ENCODE data around the gene RBP7.
"Not testable (repeated sequence)": the region's sequence is repeated elsewhere in the genome, so short reads cannot be mapped to it uniquely, and the experiment has no call there.

RBP7 gene

DNA sequence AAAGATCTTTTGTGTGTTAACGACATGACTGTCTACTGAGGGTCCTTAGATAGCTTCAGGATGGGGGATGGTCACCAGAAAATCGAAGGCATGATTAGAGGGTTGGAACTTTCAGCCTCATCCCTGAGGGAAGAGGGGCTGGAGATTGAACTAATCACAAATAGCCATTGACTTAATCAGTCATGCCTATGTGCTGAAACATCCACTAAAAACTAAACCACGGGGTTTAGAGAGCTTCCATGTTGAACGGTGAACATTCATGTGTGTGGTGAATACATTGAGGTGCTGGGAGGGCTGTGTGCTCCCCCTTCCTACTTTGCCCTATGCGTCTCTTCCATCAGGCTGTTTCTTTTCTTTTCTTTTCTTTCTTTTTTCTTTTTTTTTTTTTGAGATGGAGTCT lies 17.0 kb downstream of the RBP7 start:
- H3K4me3 ChIP-seq = no peak overlapping the region
- no peak for DNase-seq (ENCODE audit: low spot score)

DNA sequence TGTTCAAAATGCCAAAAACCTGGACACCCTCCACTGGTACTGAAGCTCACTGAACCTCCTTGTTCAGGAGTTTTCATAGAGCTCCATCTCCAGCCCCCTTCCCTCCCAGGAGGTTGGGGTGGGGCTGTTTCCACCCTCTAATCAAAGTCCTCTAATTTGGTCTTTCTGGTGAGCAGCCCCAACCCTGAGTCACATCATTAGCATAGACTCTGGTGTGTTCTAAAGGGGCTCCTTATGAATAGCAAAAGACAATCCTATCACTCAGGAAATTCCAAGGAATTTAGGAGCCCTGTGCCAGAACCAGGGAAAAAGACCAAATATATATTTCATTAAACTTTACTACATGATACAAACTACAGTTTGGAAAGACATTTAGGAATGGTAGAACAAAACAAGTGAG lies 22.5 kb downstream of the RBP7 start:
- Histone ChIP-seq H3K4me3 (no peak overlapping the region), H3K27ac (no peak overlapping the region)
- no peak for DNase-seq (ENCODE audit: low spot score)

More for the DNA sequence above, 17.0 kb downstream of the RBP7 start:
- H3K27ac ChIP-seq = no peak overlapping the region
- TF ChIP-seq, protein P1, sequence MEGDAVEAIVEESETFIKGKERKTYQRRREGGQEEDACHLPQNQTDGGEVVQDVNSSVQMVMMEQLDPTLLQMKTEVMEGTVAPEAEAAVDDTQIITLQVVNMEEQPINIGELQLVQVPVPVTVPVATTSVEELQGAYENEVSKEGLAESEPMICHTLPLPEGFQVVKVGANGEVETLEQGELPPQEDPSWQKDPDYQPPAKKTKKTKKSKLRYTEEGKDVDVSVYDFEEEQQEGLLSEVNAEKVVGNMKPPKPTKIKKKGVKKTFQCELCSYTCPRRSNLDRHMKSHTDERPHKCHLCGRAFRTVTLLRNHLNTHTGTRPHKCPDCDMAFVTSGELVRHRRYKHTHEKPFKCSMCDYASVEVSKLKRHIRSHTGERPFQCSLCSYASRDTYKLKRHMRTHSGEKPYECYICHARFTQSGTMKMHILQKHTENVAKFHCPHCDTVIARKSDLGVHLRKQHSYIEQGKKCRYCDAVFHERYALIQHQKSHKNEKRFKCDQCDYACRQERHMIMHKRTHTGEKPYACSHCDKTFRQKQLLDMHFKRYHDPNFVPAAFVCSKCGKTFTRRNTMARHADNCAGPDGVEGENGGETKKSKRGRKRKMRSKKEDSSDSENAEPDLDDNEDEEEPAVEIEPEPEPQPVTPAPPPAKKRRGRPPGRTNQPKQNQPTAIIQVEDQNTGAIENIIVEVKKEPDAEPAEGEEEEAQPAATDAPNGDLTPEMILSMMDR (IDR thresholded peaks at IDR 0.05) = no peak

DNA sequence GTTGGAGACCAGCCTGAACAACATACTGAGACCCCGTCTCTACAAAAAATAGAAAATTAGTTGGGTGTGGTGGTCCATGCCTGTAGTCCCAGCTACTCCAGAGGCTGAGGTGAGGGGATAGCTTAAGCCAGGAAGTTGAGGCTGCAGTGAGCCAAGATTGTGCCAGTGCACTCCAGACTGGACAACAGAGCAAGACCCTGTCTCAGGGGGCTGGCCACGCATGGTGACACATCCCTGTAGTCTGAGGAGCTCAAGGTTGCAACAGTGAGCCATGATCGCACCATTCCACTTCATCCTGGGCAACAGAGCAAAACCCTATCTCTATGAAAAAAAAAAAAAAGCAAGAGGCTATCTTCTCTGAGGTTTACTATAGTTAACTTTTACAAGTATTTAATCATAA lies 23.1 kb downstream of the RBP7 start:
- no peak overlapping the region for H3K27ac ChIP-seq
- TF ChIP-seq, protein P1 (IDR thresholded peaks at IDR 0.05) = no peak
- no peak for DNase-seq (ENCODE audit: low spot score)
- H3K4me3 ChIP-seq = no peak overlapping the region

More for the DNA sequence above, 22.5 kb downstream of the RBP7 start:
- TF ChIP-seq, protein P1 (IDR thresholded peaks at IDR 0.05) = no peak

DNA sequence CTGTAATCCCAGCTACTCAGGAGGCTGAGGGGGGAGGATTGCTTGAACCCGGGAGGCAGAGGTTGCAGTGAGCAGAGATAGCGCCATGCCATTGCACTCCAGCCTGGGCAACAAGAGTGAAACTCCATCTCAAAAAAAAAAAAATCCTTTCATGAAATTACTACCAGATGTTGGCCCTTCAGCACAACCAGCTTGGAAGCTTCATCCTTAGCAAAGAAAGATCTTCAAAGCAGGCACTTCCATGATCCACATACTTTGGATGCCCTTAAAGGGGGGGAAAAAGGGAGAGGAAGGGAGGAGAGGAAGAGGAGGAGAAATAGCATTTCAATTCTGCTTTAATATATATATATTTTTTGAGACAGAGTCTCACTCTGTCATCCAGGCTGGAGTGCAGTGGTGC lies 23.6 kb downstream of the RBP7 start:
- DNase-seq (ENCODE audit: low spot score) = not testable (repeated sequence)

DNA sequence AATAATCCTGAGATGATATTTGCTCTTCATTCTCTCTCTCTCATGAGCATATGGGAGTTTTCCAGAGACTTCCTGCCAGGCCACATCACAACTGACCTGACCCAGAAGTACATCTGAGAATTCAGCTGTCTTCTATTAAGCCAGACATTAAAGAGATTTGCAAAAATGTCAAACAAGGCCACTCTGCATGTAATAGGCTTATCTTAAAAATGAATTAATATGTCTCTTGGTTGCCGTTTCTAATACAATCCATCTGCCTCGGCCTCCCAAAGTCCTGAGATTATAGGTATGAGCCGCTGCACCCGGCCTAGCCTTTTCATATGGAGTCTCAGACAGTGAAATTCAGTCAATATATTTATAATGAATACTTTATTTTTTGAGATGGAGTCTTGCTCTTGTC lies 25.0 kb downstream of the RBP7 start:
- not testable (repeated sequence) for H3K27ac ChIP-seq; H3K4me3 ChIP-seq; DNase-seq (ENCODE audit: low spot score)

More for the DNA sequence above, 23.6 kb downstream of the RBP7 start:
- not testable (repeated sequence) for H3K4me3 ChIP-seq, H3K27ac ChIP-seq

DNA sequence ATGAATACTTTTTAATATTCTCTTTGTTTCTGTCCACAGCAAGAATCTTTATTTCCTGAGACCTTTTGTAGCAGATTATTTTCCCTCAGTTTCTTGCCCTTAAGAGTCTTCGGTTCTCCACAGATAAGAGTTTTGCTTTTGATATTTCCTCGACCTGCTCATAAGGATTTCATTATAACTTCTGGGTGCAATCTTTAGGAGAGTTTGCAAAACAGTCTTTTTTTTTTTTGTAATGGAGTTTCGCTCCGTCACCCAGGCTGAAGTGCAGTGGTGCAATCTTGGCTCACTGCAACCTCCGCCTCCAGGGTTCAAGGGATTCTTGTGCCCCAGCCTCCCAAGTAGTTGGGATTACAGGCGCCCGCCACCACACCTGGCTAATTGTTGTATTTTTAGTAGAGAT lies 25.6 kb downstream of the RBP7 start:
- Histone ChIP-seq H3K27ac (no peak overlapping the region), H3K4me3 (no peak overlapping the region)
- TF ChIP-seq, protein P1 (IDR thresholded peaks at IDR 0.05) = no peak
- no peak for DNase-seq (ENCODE audit: low spot score)

DNA sequence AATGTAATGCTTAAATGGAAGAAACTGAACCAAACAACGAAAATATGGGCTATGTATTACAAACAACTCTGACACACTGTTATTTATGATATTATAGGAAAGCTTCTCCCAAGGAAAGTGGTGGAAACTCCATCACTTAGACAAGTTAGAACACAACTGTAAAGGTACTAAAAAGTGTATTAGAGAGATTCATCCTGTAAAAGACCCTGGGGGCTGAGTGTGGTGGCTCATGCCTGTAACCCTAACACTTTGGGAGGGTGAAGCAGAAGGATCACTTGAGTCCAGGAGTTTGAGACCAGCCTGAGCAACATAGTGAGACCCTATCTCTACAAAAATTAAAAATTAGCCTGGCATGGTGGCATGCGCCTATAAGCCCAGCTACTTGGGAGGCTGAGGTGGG lies 28.3 kb downstream of the RBP7 start:
- TF ChIP-seq, protein P1 (IDR thresholded peaks at IDR 0.05) = no peak
- DNase-seq (ENCODE audit: low spot score) = no peak
- no peak overlapping the region for H3K27ac ChIP-seq
- H3K4me3 ChIP-seq = no peak overlapping the region

DNA sequence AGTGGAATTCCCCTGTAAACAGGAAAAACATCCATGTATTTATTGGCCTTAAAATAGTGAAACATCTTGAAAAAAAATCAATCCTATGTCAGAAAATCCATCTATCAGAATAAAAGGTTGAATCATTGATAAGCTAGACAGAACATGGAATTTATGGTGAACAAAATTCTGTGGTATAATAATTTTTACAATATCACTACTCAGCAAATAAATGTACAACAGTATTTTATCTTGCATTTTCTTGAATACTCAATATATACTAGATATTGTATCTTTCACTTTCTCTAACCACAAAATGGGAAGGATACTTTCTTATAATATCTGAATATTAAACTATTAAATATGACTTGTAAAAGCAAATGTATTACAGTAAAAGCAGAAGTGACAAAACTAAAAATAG lies 30.0 kb downstream of the RBP7 start:
- DNase-seq (ENCODE audit: low spot score) = no peak
- TF ChIP-seq, protein P1 (IDR thresholded peaks at IDR 0.05) = no peak
- H3K4me3 ChIP-seq = no peak overlapping the region
- no peak overlapping the region for H3K27ac ChIP-seq

DNA sequence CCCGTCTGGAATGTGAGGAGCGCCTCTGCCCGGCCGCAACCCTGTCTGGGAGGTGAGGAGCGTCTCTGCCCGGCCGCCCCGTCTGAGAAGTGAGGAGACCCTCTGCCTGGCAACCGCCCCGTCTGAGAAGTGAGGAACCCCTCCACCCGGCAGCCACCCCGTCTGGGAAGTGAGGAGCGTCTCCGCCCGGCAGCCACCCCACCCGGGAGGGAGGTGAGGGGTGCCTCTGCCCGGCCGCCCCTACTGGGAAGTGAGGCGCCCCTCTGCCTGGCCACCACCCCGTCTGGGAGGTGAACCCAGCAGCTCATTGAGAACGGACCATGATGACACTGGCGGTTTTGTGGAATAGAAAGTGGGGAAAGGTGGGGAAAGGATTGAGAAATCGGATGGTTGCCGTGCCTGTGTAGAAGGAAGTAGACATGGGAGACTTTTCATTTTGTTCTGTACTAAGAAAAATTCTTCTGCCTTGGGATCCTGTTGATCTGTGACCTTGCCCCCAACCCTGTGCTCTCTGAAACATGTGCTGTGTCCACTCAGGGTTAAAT lies 32.0 kb downstream of the RBP7 start:
- DNase-seq (ENCODE audit: low spot score); H3K27ac ChIP-seq; H3K4me3 ChIP-seq: not testable (repeated sequence)
